CD4-positive, alpha-beta T cell treated with Interleukin-6 at 100 ng/mL for 8 hours (primary cell): ENCODE measurements around the gene SLC25A14.
A peak's percentile ranks its signal among the peaks of the same experiment; 100 is the strongest.
"Not testable (repeated sequence)": the region's sequence is repeated elsewhere in the genome, so short reads cannot be mapped to it uniquely, and the experiment has no call there.

Source experiments
- DNase-seq: peaks from one replicate; pipeline ENCODE4 v3.0.0-alpha.2; 2020; ENCODE audit warnings: mixed read lengths, low spot score

SLC25A14 gene, protein sequence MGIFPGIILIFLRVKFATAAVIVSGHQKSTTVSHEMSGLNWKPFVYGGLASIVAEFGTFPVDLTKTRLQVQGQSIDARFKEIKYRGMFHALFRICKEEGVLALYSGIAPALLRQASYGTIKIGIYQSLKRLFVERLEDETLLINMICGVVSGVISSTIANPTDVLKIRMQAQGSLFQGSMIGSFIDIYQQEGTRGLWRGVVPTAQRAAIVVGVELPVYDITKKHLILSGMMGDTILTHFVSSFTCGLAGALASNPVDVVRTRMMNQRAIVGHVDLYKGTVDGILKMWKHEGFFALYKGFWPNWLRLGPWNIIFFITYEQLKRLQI

DNA sequence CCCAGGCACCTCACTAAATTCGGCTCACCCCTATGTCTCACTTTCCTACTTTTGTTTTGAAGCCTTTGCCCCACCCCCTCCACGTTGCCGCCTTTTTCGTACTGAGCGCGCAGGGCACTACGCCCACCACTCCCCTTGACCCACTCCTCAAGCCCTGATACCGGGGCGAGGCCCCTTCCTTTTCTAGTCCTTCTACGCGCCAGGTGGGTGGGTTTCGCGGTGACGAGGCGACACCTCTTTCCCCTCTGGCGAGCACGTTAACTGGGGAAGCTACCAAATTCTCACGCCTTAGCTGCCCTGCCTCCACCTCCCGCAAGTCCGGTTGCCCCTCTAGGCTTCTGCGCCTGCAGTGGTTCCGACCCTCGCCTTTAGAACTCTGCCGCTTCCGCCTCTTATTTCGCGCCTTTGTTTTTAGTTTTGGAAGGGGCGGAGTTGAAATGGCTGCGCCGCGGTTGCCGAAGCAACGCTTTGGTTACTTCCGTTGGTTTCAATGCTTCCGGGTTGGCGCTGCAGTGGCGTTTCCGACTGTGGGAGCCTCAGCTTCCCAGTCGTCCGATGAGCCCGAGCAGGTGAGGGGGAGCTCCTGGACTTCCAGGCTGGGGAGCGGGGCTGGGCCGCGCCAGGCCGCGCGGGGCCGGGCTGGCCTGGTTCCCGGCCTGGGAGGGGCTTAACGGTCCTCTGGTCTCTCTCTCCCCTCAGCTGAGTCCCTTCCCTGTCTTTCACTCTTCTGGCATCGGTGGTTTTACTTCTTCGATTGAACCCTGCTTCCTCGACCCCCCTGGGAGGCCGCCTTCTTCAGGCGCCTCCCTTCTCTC is at the start of gene SLC25A14:
Gene SLC25A14, plus strand, starts transcription at position 512 of the 815 bp plus-strand sequence. CDS start 360 bp downstream, outside the sequence.
- peak; percentile 68 for DNase-seq

DNA sequence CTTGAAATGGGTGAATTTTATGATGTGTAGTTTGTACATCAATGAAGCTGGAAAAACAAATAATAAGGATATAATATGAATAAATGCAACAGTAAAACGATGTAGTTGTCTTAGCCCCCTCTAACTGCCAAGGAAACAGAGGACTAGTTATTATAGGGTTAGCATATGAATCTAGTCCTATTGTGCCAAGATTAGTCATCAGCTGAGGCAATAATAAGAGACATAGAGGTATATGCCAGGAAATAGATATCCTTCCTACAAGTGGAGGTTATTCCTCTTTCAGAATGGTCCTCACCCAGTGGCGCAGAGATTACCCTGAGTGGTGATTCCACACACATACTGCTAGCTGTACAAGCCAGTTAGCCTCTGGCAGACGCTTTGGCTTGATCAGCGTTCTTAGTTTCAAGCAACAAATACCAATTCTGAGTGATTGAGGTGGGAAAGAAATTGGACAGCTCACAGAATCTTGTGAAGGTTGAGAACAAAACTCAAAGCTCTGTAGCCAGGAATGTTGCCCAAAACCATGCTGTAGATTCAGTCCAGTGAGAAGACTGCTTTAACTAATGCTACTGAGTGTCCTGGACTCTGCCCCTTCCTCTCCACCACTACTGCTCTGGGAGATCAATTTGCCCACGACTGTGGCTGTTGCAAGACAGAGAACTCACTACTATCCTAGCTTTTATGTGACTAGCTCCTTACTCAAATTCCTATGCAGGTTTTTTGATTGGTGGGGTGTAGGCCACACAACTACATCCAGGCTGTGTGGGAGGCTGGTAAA is 44.0 kb upstream of the SLC25A14 start:
- DNase-seq = no peak

- no peak for DNase-seq
Observed at GRCh38 chrX:130296297-130296678, 43.4 kb upstream of the SLC25A14 start.

DNA sequence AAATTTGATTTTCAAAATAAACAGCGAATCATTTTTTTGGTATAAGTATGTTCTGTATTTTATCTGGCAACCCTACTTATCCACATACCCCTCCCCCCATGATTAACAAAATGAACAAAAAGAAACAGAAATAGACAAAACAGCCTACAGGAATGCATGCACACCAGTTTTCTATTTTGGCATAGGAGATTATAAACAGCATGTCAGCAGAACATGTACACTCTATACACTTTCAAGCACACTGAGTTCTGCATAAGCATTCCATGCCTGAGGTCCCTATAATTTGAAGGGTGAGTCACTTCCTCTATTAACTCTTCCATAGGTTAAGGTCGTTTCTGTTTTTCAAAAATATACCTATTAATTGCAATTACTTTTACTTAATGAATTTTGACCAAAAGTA is 43.0 kb upstream of the SLC25A14 start:
- no peak for DNase-seq

DNA sequence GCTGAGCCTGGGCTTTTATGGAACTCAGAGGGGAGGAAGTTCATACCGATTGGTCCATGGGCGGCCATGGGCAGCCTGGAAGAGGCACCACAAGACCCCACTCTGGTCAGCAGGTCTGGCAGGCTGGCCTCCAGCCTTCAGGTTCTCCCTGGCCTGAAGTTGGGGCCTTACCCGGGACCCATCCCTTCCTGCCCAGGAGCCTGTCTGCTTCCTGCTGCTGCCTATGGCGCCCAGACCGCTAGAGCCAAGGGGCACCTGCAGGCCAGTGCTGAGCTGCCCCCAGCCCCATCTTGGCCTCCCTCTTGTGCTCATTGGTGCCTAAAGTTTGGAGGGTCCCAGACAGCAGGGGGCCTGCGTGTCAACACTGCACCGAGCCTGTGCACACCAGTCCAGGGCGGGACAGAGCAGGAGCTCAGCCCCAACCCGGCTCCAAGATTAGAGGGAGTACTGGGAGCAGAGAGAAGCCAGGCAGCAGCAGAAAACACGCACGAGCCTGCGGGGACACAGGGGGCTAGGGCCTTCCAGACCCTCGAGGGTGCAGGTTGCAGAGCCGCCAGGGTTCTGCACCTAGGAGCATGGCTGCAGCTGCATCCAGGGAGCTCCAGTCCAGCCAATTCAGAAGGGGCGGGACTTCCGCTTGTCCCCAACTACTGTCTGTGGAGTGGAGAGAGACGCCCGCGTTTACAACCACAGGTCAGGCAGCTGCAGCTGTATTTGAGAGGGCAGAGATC is 40.3 kb upstream of the SLC25A14 start:
- DNase-seq = no peak

GRCh38 chrX:130300010-130300282 is 39.8 kb upstream of the SLC25A14 start:
- DNase-seq = no peak

- no peak for DNase-seq
Observed at GRCh38 chrX:130301405-130301804, 38.3 kb upstream of the SLC25A14 start.

DNA sequence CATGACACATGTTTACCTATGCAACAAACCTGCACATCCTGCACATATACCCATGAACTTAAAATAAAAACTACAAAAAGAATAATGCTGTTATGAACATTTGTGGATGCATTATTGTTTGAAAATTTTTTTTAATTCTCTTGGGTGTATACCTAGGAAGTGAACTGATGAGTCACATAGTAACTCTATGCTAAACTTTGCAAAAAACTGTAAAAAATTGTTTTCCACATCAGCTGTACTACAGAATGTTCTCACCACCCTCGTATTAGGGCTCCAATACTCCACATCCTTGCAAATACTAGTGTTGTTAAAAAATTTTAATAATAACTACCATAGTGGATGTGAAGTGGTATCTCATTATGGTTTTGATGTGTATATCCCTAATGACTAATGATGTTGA is 37.7 kb upstream of the SLC25A14 start:
- DNase-seq = no peak

GRCh38 chrX:130304587-130305368 is 34.9 kb upstream of the SLC25A14 start:
- DNase-seq = no peak

DNA sequence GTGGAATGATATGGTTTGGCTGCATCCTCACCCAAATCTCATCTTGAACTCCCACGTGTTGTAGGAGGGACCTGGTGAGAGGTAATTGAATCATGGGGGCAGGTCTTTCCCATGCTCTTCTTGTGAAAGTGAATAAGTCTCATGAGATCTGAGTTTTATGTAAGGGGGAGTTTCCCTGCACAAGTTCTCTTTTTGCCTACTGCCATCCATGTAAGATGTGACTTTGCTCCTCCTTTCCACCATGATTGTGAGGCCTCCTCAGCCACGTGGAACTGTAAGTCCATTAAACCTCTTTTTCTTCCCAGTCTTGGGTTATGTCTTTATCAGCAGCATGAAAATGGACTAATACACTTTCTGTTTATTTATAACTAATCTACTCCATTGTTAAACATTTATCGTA is 19.8 kb upstream of the SLC25A14 start:
- DNase-seq = not testable (repeated sequence)

GRCh38 chrX:130321550-130321949 is 18.2 kb upstream of the SLC25A14 start:
- no peak for DNase-seq

GRCh38 chrX:130330146-130330545 is 9.6 kb upstream of the SLC25A14 start:
- DNase-seq = no peak

GRCh38 chrX:130330706-130331105 is 9.0 kb upstream of the SLC25A14 start:
- DNase-seq = peak; percentile 17

DNA sequence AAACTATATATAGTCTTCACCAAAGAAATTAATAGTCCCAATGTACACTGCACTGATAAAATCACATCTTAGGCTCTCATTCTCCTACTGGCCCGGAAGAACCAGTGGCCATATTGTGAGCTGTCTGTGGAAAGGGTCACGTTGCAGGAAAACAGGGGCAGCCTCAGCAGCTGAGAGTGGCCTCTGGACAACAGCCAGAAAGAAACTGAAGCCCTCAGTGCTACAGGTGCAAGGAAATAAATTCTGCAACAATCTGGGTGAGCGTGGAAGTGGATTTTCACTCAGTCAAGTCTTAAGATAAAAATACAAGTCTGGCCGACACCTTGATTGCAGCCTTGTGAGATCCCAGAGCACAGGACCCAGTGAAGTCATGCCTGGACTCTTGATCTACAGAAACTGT is 3.2 kb upstream of the SLC25A14 start:
- no peak for DNase-seq

- not testable (repeated sequence) for DNase-seq
Observed at GRCh38 chrX:130338869-130339268, 850 bp upstream of the SLC25A14 start.

- DNase-seq = no peak
Observed at GRCh38 chrX:130340271-130340670, 552 bp downstream of the SLC25A14 start.

- no peak for DNase-seq
Observed at GRCh38 chrX:130343411-130343810, 3.7 kb downstream of the SLC25A14 start.

DNA sequence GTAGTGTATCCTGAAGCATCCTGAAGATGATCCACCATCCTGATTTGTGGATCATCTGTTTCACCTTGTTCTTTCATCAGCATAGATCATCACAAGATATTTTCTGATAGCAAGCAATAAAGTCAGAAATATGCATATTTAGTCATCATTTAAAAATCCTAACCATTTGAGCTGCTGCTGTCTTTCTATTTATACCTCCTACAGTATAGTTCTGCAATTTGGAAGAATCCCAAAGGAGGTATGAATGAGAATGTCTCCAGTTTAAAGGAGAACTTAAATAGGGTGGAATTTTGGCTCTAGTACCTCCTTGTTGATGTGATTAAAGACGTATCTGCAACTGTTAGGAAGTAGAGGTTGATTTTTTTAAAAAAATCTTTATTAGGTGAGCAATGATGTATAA is 7.6 kb downstream of the SLC25A14 start:
- DNase-seq = no peak

DNA sequence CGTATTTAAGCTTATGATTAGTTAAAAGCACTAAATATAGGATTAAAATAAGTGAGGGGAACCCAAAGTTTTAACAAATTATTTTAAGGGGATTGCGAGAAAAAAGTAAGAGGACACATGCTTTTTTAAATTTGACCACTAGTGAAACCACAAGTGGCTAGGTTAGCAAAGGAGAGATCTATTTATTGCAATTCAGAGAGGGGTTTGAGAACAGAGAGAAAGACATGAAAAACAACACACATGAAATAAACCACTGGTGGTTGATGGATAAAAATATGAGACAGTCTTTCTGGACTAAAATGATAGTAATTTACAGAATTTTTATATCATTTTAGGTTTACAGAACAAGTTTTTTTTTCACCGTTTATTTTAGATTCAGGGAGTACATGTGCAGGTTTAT is 11.8 kb downstream of the SLC25A14 start:
- no peak for DNase-seq

GRCh38 chrX:130352050-130352449 is 12.3 kb downstream of the SLC25A14 start:
- DNase-seq = not testable (repeated sequence)

DNA sequence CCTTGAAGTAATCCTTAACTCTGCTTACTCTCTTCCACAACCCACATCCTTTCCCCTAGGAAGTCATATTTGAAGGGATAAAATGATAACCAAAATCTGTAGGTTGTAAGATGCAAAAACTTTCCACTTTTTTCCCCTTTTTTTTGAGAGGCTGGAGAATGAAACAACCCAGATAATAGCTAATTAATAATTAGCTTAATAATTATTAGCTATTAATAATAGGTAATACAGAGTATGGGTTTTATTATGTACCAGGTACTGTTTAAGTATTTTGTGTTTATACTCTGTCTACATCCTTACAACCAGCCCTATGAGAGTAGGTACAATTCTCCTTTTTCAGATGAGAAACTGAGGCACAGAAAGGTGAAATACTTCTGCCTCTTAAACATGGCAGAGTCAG is 36.4 kb downstream of the SLC25A14 start:
- DNase-seq = no peak
